Measurements from ENCODE around the gene INSR. TPM values are rescaled to one million over a fixed set of nuclear protein-coding genes. Genes with fewer than 3 reads are reported as not detected.

The INSR gene
- total RNA-seq: 30.9 and 37.6 TPM in 2 replicates

GRCh38 chr19:7293762-7294557 lies at the start of gene INSR:
Gene INSR (minus strand): TSS chr19:7294414. CDS start chr19:7293891, 523 bp downstream.

GRCh38 chr19:7069042-7069903 lies 224.9 kb downstream of the INSR start, which contains the start of gene ZNF557:
Gene ZNF557 (plus strand): TSS chr19:7069703. CDS start chr19:7075075, 5,372 bp downstream.

Other genes with a start within 250 kb of the INSR start
- gene MBD3L2, start 245.1 kb downstream of the INSR start, total RNA-seq: not detected in 2 replicates
- not detected in 2 replicates for gene MBD3L3, start 235.7 kb downstream of the INSR start, total RNA-seq
- 16.0 and 21.1 TPM in 2 replicates for gene ZNF557, start 224.7 kb downstream of the INSR start, total RNA-seq
- gene ARHGEF18, start 54.5 kb upstream of the INSR start, total RNA-seq: 16.4 and 21.1 TPM in 2 replicates
- gene PEX11G, start 194.6 kb upstream of the INSR start, total RNA-seq: 1.5 TPM in 2 replicates
- 10.9 and 11.2 TPM in 2 replicates for gene ZNF358, start 221.7 kb upstream of the INSR start, total RNA-seq
- 3.4 and 4.9 TPM in 2 replicates for gene MCOLN1, start 228.2 kb upstream of the INSR start, total RNA-seq
- gene PNPLA6, start 241.3 kb upstream of the INSR start, total RNA-seq: 56.2 and 65.2 TPM in 2 replicates